Posterior cingulate gyrus (tissue), 11 donors: Measurements from ENCODE around the gene RFX1.
"Not testable (repeated sequence)": the region's sequence is repeated elsewhere in the genome, so short reads cannot be mapped to it uniquely, and the experiment has no call there.

Experiments
- DNase-seq, 10 donors: peaks; one replicate each; pipeline versions ENCODE4 v3.0.0 to v3.0.0-alpha.2; 2020 to 2021; ENCODE audit warnings: mixed read lengths in 3 of 10
- intact Hi-C: fragments of 100-400 bp; cut with DNase I; formaldehyde crosslinking; loops from one replicate; pipeline ENCODE4 v1.15.1; 2023

RFX1 gene

GRCh38 chr19:13981988-13982501 lies 24.1 kb downstream of the RFX1 start:
- intact Hi-C loops = no loop called here
- no peak for DNase-seq

DNA sequence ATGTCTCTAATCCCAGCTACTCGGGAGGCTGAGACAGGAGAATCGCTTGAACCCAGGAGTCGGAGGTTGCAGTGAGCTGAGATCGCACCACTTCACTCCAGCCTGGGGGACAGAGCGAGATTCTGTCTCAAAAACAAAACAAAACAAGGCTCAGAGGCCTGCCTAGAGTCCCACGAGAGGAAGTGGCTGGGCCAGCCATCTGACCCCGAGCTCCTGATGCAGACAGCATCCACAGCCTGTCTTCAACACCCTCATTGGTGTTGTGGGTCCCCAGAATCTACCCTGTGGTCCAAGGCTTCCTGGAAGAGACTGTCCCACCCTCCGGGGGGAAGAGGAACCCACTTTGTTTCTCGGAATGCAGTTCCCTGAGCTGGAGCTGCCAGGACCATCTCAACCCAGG lies 24.7 kb downstream of the RFX1 start:
- DNase-seq = no peak
- intact Hi-C loops = no loop called here

GRCh38 chr19:13981021-13981420 lies 25.1 kb downstream of the RFX1 start:
- intact Hi-C loops = no loop called here
- no peak for DNase-seq

DNA sequence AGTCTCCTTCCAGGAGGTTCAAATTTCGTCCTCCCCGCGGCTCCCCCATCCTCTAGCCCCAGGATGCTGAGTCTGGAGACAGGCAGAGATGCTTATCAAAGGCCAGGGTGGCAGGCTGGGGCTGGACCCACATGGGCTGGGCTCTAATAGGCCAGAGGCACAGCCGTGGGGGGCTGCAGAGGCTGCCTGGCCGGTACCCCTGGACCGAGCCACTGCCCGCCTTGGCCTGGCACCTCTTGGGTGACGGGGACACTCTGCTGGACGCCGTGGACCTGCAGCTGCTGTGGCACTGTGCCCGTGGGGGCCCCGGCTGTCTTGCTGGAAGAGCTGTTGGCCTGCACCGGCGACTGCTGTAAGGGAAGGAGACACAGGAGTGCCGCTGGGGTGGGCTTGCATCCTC lies 25.8 kb downstream of the RFX1 start:
- intact Hi-C loops = no loop called here
- DNase-seq = no peak

DNA sequence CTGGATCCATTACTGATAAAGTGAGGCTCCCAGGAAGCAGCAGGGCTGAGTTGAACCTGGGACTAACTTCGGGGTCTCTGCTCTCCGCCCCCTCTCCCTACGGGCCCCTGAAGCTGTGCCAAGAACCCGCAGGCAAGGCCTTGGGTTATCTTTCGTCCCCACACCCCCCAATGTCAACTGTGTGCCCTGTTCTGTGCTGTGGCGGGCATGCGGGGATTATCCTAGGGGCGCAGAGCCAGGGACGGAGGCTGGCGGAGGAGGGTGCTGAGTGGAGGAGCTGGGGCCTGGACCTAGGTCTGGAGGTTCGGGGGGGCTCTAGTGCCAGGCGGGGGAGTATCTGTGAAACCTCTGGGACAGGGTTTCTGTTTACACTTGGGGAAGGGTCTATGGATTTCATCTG lies 26.4 kb downstream of the RFX1 start:
- DNase-seq = peak in 1 of 10 donors; percentile 56
- intact Hi-C loops = no loop called here

GRCh38 chr19:13979244-13979615 lies 26.9 kb downstream of the RFX1 start:
- intact Hi-C loops = no loop called here
- no peak for DNase-seq

GRCh38 chr19:13978351-13979243 lies 27.5 kb downstream of the RFX1 start:
- DNase-seq = peak in 6 of 10 donors; percentile 29 to 93 (median 52)
- intact Hi-C loops = no loop called here

- intact Hi-C loops = no loop called here
- DNase-seq = no peak
These were observed 28.3 kb downstream of the RFX1 start for GRCh38 chr19:13977803-13978202.

- peak in 1 of 10 donors; percentile 29 for DNase-seq
- intact Hi-C loops = no loop called here
These were observed 29.7 kb downstream of the RFX1 start for GRCh38 chr19:13976446-13976845.

GRCh38 chr19:13975870-13976269 lies 30.2 kb downstream of the RFX1 start:
- no peak for DNase-seq
- intact Hi-C loops = no loop called here

DNA sequence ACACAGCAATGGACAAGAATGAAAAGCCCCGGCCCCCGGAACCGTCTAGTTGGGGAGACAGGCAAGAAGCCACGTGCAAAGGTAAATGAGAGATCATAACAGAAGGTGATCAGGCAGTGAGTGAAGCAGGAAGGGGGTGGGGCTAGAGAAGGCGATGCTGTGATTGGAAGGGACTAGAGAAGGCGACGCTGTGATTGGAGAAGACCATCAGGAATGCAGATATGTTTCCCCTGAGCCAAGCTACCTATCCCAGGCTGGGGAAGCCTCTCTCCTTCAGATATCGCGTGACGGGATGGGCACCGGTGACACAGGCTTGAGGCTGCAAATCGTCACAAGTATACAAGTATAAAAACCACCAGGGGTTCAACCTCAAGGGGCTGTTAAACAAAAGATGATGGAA lies 32.0 kb downstream of the RFX1 start:
- no peak for DNase-seq
- intact Hi-C loops = no loop called here

GRCh38 chr19:13973479-13973878 lies 32.6 kb downstream of the RFX1 start:
- intact Hi-C loops, DNase-seq: not testable (repeated sequence)

- peak in 1 of 10 donors; percentile 61 for DNase-seq
- intact Hi-C loops = no loop called here
These were observed 33.6 kb downstream of the RFX1 start for GRCh38 chr19:13972368-13973155.

DNA sequence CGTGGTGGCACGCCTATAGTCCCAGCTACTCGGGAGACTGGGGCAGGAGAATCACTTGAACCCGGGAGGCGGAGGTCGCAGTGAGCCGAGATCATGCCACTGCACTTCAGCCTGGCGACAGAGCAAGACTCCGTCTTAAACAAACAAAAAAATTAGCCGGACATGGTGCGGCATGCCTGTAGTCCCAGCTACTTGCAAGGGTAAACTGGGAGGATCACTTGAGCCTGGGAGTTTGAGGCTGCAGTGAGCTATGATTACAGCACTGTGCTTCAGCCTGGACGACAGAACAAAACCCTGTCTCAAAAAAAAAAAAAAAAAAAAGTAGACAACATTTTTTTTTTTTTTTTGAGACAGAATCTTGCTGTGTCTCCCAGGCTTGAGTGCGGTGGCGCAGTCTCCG lies 34.3 kb downstream of the RFX1 start:
- DNase-seq, intact Hi-C loops: not testable (repeated sequence)

- DNase-seq = peak in 4 of 10 donors; percentile 14 to 89 (median 68)
- intact Hi-C loops = no loop called here
These were observed 36.2 kb downstream of the RFX1 start for GRCh38 chr19:13969897-13970296.

- DNase-seq = no peak
- intact Hi-C loops = no loop called here
These were observed 37.1 kb downstream of the RFX1 start for GRCh38 chr19:13968999-13969398.

GRCh38 chr19:13968383-13968935 lies 37.7 kb downstream of the RFX1 start:
- intact Hi-C loops = no loop called here
- no peak for DNase-seq

- DNase-seq, intact Hi-C loops: not testable (repeated sequence)
These were observed 38.9 kb downstream of the RFX1 start for GRCh38 chr19:13967206-13967605.

DNA sequence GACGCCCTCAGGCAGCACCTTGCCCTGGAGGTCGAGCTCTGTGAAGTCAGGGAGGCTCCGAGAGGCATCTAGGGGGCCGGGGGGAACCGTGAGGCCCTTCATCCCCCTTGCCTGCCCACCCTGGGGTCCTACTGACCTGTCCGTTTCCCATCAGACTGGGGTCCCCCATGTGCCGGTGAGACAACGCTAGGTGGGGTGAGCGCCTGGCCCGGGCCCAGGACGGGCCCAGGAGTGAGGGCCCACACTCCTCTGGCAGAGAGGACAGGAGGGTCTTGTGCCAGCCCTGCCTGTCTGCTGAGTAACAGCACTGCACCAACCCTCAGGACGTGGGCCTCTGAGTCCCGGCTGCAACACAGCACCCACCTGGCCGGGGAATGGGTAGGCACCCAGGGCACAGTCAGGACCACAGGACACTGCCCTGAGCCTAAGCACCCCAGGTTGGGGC lies 39.4 kb downstream of the RFX1 start:
- intact Hi-C loops = no loop called here
- DNase-seq = no peak

DNA sequence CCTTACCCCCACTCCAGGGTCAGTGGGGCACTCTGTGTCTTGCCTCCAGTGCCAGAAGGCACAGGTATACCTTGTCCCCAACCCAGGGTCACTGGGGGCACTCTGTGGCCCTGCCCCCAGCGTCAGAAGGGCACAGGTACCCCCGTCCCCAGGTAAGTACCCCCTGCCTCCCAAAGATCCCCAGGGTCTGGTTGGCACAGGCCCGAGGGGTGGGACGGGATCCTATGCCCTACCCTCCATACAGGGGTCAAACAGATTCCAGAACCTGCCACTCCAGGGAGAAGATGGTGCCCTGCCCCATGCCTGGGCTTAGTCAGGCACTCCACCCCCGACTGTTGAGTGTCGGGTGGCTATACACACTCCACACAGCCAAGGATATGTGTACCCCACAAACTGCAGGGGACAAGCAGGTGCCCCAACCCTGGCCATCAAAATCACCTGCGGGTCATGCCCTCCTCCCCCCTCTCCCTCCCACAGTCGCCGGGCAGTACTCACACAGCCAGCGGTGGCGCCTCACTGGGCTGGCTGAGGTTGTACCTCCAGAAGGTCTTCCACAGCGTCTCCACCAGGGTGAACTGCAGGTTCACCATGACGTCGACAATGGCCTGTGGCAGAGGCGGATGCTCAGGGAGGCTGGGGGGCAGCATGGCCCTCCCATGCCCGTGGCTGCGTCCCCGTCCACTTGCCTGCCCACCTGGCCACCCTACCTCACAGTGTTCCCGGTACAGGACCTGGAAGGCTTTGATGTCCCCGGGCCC lies 40.0 kb downstream of the RFX1 start:
- intact Hi-C loops = no loop called here
- DNase-seq = no peak
